Subcutaneous adipose tissue (tissue), 4 donors: ENCODE measurements around the gene COL16A1. TPM values are rescaled to one million over a fixed set of nuclear protein-coding genes. Genes with fewer than 3 reads are reported as not detected.

Experiments
- total RNA-seq, 4 donors: library from RNA; depleted of rRNA; stranded (reverse); fragments of >200 nt; gene quantifications; one replicate each; pipeline ENCODE4 v1.1.0, GENCODE V29; 2016
- TF ChIP-seq, protein P1 (sequence below): fragments of 450-650 bp; IDR thresholded peaks from one replicate; pipeline ENCODE4 v1.5.1; 2016; ENCODE audit warnings: low read depth, mild to moderate bottlenecking, control low read depth, antibody characterized with exemption, moderate library complexity

The COL16A1 gene
- total RNA-seq, 4 donors from 2014 or later, result 24.0 to 79.1 (median 55.0) TPM

DNA sequence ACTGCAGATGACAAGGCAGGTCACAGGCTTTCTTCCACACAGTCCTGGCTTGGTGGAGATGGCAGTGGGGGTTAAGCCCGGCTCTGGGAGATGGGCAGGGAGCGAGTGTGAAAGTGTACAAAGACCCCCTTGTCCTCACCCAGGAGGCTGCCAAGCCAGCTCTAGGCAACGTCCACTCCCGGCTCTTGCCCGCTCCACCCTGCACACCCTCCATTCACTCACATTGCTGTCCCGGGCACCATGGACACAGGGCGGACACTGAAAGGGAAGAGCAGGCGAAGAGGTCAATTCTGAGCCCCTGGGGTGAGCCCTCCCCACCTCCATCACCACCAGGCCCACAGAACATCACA, 8.9 kb downstream of the COL16A1 start:
- TF ChIP-seq, protein P1, sequence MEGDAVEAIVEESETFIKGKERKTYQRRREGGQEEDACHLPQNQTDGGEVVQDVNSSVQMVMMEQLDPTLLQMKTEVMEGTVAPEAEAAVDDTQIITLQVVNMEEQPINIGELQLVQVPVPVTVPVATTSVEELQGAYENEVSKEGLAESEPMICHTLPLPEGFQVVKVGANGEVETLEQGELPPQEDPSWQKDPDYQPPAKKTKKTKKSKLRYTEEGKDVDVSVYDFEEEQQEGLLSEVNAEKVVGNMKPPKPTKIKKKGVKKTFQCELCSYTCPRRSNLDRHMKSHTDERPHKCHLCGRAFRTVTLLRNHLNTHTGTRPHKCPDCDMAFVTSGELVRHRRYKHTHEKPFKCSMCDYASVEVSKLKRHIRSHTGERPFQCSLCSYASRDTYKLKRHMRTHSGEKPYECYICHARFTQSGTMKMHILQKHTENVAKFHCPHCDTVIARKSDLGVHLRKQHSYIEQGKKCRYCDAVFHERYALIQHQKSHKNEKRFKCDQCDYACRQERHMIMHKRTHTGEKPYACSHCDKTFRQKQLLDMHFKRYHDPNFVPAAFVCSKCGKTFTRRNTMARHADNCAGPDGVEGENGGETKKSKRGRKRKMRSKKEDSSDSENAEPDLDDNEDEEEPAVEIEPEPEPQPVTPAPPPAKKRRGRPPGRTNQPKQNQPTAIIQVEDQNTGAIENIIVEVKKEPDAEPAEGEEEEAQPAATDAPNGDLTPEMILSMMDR, result no peak

DNA sequence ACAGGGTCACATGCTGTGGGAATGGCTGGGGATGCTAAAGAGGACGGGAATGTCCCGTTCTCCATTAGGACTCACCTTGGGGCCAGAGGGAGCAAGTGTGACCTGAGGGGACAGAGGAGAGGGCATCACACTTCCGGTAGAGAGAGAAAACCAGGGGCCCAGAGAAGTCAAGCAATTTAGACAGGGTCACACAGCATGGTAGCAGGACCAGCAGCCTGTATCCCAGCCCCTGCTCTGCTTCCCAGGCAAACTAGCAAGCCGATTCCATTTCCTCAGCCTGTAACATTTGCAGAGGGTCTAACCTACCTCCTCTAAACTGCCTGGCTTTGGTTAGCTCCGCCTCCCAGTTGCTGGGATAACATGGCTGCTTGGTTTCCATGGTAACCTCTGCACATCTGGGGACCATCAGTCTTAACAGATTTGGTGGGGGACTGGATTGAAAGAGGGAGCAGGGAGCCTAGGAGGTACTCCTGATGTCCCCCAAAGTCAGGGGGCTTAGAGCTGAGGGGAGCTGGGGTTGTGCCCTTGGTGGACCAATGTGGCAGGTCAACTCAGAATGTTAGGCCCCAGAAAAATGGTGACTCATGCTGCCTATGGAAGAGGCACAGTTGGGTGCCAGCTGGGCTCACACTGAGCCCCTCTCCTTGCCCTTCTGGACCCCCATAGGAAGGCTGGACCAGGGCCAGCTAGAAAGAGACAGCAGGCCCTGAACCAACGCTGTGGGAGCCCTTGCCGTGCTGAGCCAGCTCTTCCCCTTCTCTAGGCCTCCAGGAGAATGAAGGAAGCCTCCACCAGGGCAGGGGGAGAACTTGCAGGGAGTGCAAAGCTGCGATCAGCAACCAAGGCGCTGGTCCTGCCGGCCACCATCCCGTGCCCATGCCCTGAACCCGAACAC, 9.5 kb downstream of the COL16A1 start:
- TF ChIP-seq, protein P1, result no peak

DNA sequence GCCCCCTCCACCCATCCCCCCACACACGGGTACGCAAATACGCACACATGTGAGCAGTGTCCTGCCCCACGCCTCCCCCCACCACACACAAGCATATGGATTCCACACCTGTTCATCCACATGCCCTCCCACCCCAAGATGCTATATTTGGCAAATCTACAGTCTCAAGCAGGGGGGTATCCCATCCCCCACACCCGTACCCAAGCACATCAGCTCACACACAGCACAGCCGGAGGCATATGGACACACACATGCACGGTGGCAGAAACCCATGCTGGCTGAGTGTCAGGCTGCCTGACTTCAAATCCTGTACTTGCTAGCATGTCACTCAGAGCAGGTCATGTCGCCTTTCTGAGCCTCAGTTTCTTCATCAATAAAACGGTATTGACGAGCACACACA, 10.6 kb downstream of the COL16A1 start:
- TF ChIP-seq, protein P1, result no peak

DNA sequence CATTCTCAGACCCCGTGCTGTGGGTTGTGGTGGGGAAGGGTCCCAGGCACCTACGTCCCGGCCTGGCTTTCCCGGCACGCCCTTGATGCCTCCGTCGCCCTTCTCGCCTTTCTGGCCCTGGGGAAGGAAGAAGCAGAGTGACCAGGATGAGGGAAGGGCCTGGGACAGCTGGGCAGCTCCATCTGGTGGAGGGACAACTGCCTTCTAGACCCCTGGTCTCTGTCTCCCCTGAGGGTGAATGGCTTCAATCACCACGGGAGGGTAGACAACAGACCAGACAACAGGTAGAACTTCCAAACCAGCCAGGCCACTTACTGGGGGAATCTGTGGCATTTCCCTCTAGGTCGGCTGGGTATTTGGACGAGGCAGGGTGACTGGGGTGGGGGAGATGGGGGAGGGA, 11.9 kb downstream of the COL16A1 start:
- TF ChIP-seq, protein P1, result no peak

DNA sequence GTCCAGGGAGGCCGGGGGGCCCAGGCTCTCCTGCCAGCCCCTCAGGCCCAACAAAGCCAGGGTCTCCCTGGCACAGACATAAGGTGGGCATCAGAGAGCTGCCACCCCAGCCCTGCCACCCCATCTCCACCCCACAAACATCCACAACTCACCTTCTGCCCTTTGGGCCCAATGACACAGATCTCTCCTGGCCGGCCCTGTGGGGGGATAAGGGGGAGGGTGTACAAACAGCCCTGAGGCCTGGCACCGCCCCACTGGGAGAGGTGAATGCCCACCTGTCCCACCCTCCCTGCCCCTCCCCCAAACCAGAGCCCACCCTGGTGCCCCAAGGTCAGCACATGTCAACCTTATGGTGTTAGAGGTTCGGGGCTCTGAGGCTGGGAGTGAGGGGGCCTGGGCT, 12.4 kb downstream of the COL16A1 start:
- TF ChIP-seq, protein P1, result no peak

DNA sequence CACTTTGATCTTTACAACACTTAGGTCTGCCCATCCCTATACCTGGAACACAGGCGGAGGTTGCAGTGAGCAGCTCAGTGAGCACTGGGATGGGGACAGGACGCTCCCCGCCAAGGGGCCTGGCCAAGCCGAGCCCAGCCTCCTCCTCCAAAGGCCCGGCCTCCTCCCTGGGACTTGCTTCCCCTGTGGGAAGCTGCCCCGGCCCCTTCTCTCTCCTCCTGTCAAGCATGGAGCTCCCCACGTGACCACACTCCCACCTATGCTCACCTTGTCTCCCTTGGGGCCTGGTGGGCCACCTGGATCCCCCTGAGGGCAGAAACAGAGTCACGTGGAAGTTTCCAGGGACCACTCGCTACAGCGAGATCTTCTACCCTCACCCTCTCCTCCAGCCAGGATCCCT, 12.9 kb downstream of the COL16A1 start:
- TF ChIP-seq, protein P1, result no peak

DNA sequence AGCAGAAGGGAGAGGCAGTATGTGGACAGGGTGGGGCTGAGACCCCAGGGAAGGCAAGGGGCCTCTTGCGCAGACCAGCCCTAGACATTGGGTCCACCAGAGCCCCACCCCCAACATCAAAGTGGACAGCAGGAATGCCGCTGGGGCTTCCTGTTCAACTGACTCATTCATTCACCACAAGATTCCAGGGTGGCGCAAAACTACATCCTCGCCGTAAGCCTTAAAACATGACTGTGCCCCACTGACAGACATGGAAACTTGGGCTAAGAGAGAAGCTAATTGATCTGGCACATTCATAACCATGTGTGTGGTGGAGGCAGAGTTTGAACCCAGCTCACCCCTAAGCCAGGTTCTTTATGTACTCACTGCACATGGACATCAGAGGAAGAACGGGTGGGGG, 14.0 kb downstream of the COL16A1 start:
- TF ChIP-seq, protein P1, result no peak
